IgD-negative memory B cell (primary cell): Measurements from ENCODE around the gene TSPAN5. TPM values are rescaled to one million over a fixed set of nuclear protein-coding genes. Genes with fewer than 3 reads are reported as not detected.

Experiments
- H3K27ac Mint-ChIP-seq, 3 donors: one replicate each; pipeline ENCODE4 v1.8.0; 2020 to 2022; ENCODE audit warnings: mild to moderate bottlenecking in 3 of 3, mixed read lengths in 3 of 3, moderate library complexity in 1 of 3
- H3K27me3 Mint-ChIP-seq: one replicate; pipeline ENCODE4 v1.8.0; 2021; ENCODE audit warnings: mixed read lengths
- H3K36me3 Mint-ChIP-seq: one replicate; pipeline ENCODE4 v1.8.0; 2020; ENCODE audit warnings: mild to moderate bottlenecking, mixed read lengths
- H3K4me1 Mint-ChIP-seq, 3 donors: one replicate each; pipeline ENCODE4 v1.8.0; 2020 to 2022; ENCODE audit warnings: mixed read lengths in 3 of 3, mild to moderate bottlenecking in 1 of 3
- H3K4me3 Mint-ChIP-seq, 4 donors: one replicate each; pipeline ENCODE4 v1.8.0; 2020 to 2022; ENCODE audit warnings: mild to moderate bottlenecking in 4 of 4, mixed read lengths in 4 of 4, moderate library complexity in 3 of 4
- H3K9me3 Mint-ChIP-seq, 3 donors: one replicate each; pipeline ENCODE4 v1.8.0; 2020 to 2021; ENCODE audit warnings: mixed read lengths in 3 of 3, mild to moderate bottlenecking in 1 of 3
- polyA plus RNA-seq: library from polyadenylated mRNA; unstranded; fragments of 300-500 nt; fragmentation: Illumina TruSeq; gene quantifications from one replicate; pipeline ENCODE4 v1.2.3, GENCODE V29; 2021

TSPAN5 gene
- polyA plus RNA-seq, 1 donor from 2014 or later, result 7.6 TPM

DNA sequence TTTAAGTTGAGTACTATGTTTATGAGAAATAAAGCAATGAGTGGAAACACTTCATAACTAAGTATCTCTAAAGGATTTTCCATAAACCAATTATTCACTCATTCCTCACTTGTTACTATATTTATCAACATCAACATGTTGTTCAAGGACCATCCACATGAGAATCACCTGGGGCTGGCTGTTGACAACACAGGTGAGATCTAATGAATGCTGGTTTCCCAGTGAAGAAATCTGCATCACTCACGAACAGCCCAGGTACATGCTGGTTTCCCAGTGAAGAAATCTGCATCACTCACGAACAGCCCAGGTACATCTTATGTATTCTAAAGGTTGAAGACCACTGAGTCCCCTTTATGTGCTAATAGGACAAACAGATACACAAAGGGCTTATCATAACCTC lies 32.5 kb downstream of the TSPAN5 start:
- Mint-ChIP-seq H3K9me3 (no peaks in the 10 kb centered on the region), H3K36me3 (peaks cover 3% of the 10 kb centered on the region), H3K4me3 (peak overlapping the region in 1 of 4 donors; percentile 5), H3K27ac (no peak overlapping the region), H3K27me3 (peaks cover 1% of the 10 kb centered on the region), H3K4me1 (peaks cover 6 to 23% (median 15%) of the 10 kb centered on the region in 3 donors)

DNA sequence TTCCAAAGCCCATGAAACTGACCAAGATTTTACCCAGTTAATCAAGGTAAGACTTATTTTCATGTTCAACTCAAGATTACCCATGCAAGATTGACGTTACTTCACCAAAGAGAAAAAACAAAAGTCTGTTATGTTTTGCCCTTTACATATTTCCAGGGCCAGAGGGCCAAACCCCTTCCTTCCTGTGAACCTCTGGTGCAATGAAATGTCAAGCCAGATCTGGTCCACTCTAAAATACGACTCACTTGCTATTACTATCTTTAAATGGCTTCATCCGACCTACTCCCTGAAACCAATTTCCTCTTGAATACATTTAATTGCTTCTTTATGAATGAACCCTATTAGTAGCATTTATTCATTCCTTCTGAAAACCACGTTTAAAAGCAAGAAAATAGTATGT lies 33.0 kb downstream of the TSPAN5 start:
- H3K9me3 Mint-ChIP-seq, result no peaks in the 10 kb centered on the region
- H3K27ac Mint-ChIP-seq, result no peak overlapping the region
- peaks cover 1% of the 10 kb centered on the region for H3K27me3 Mint-ChIP-seq
- H3K36me3 Mint-ChIP-seq, result peaks cover 3% of the 10 kb centered on the region
- H3K4me3 Mint-ChIP-seq, result peak overlapping the region in 2 of 4 donors; percentile 5 to 39
- H3K4me1 Mint-ChIP-seq, result peaks cover 6 to 23% (median 15%) of the 10 kb centered on the region in 3 donors

DNA sequence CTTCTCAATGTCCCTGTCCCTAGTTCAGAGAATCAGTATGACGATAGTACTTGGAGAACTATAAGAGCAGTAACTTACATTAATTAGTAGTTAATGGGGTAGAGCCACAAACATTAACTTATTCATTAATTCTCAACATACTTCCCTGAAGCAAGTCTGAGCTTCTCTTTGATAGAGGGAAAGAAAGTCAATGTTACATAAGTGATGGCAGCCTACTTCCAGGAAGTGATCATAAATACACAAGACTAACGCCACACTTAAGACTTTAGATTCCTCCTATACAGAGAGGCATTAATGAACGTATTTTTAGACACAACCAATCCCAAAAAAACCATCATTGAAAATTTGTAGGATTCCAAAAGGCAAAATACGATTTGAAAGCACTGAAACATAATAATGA lies 33.8 kb downstream of the TSPAN5 start:
- Mint-ChIP-seq H3K4me1 (peaks cover 6 to 23% (median 13%) of the 10 kb centered on the region in 3 donors), H3K4me3 (no peak overlapping the region), H3K9me3 (no peaks in the 10 kb centered on the region), H3K27ac (no peak overlapping the region), H3K27me3 (peaks cover 1% of the 10 kb centered on the region), H3K36me3 (peaks cover 3% of the 10 kb centered on the region)

DNA sequence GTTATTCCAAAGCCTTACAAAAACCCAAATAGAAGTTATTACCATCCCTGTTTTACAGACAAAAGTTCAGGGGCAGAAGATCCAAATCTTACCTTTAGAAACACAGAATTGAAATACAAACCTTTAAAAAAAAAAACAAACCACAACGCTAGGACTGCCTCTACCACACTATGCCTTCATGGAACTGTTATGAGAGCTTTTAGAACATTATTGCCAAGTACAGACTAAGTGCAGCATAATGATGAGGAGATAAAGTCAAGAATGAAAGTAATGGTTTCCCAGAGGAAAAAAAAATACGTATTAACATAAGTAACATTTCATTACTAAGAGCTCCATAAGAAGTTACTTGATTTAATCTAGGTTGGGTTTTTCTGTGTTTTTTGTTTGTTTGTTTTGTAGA lies 34.3 kb downstream of the TSPAN5 start:
- Mint-ChIP-seq H3K4me1 (peaks cover 6 to 23% (median 12%) of the 10 kb centered on the region in 3 donors), H3K27ac (no peak overlapping the region), H3K4me3 (no peak overlapping the region), H3K36me3 (peaks cover 3% of the 10 kb centered on the region), H3K9me3 (no peaks in the 10 kb centered on the region), H3K27me3 (peaks cover 1% of the 10 kb centered on the region)

DNA sequence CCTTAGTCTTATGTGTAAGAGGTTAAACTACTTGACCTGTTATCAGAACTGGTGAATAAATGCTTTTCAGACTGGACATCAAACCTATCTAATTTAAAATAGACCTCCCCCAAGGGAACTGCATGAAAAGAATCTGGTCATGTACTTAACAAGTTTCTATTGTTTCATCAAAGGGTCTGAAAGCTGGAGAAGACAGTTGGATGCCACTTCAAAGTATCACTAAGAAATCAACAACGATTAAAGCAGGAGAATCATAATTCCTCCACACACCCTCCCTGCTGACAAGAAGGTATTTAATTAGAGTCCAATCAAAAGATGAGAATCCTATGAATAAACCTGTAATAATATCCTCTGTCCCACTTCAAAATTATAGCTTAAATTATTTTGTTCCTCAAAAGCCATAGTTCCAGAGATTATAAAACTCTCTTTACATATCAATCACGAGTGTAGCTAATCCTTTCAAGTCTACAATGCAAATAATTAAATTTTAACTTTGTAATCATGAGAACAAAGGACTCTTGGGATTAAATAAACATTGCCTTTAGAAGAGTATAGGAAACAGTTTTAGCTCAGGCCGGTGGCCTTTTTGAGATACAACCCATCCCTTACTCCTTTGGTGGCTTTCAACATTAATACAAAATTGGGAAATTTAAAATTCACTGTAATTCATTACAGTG lies 35.1 kb downstream of the TSPAN5 start:
- Mint-ChIP-seq H3K27me3 (no peaks in the 10 kb centered on the region), H3K4me3 (no peak overlapping the region), H3K4me1 (peaks cover 6 to 22% (median 13%) of the 10 kb centered on the region in 3 donors), H3K36me3 (peaks cover 3% of the 10 kb centered on the region), H3K27ac (no peak overlapping the region), H3K9me3 (no peaks in the 10 kb centered on the region)

DNA sequence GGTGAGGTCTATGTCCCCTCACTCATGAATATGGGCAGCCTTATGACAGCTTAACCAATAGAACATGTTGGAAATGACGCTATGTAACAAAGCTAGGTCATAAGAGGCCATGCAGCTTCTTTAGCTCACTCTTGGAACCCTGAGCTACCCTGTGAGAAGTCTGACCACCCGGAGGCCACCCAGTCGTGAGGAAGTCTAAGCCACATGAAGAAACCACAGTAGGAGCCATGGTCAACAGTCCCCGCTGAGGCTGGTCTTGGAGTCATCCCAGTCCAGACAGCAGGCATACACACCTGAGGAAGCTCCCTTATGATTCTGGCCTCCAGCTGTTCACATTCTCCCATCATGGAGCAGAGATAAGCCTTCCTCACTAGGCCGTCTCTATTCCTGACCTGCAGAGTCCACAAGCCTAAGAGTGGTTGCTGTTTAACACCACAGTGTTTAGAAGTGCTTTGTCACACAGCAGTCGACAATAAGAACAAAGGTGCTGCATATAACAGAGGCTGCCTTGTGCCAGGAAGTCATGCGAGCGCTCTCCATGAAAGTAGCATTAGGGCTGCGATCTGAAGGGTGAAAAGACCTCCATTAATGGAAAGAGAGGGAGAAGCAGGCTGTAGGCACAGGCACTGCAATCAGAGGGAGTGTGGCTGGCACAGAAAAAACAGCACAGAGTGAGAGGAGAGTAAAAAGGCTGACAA lies 38.2 kb downstream of the TSPAN5 start:
- Mint-ChIP-seq H3K36me3 (no peaks in the 10 kb centered on the region), H3K9me3 (no peaks in the 10 kb centered on the region), H3K27ac (no peak overlapping the region), H3K4me3 (no peak overlapping the region), H3K4me1 (peaks cover 0 to 8% (median 4%) of the 10 kb centered on the region in 3 donors), H3K27me3 (no peaks in the 10 kb centered on the region)

DNA sequence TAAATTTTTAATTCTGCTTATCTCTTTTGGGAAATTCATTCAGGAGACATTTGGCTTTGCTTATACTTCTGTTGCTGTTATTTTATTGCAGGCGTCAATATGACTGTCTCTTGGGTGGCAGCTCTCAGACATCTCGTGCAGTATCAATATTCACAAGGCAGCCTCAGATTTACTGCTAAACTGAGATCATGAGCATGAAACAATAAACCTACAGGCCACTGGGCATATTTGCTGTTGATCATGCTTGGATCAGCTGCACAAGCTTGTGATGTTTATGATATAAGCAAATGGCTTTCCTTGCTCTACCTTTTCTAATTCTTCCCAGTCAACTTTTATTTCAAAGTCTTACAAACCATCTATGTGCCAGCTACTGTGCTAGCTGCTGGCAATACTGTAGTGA lies 39.2 kb downstream of the TSPAN5 start:
- Mint-ChIP-seq H3K27ac (peak overlapping the region in 1 of 3 donors; percentile 13), H3K4me1 (peaks cover 0 to 2% (median 2%) of the 10 kb centered on the region in 3 donors), H3K4me3 (no peak overlapping the region), H3K36me3 (peaks cover 3% of the 10 kb centered on the region), H3K9me3 (no peaks in the 10 kb centered on the region), H3K27me3 (no peaks in the 10 kb centered on the region)

DNA sequence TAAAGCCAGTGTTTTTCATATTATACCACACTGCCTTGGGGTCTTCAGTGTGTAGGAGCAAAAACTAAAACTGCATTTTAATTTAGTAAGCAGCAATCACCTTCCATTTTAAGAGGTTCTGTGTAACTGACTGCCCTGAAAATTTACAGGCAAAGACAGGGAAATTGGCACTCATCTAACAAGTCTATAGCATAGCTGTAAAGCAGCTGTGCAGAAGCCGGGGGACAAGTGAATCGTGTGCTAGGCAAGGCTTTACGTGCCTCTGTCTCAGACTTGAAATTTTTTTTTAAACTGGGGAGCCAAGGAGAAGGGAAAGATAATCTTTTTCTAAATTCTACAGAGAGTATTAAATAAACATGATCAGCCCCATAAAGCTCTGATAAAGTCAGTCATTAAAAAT lies 39.7 kb downstream of the TSPAN5 start:
- no peaks in the 10 kb centered on the region for H3K9me3 Mint-ChIP-seq
- no peaks in the 10 kb centered on the region for H3K27me3 Mint-ChIP-seq
- peaks cover 1 to 3% (median 3%) of the 10 kb centered on the region in 3 donors for H3K4me1 Mint-ChIP-seq
- peak overlapping the region in 1 of 3 donors; percentile 13 for H3K27ac Mint-ChIP-seq
- no peak overlapping the region for H3K4me3 Mint-ChIP-seq
- H3K36me3 Mint-ChIP-seq, result peaks cover 3% of the 10 kb centered on the region

DNA sequence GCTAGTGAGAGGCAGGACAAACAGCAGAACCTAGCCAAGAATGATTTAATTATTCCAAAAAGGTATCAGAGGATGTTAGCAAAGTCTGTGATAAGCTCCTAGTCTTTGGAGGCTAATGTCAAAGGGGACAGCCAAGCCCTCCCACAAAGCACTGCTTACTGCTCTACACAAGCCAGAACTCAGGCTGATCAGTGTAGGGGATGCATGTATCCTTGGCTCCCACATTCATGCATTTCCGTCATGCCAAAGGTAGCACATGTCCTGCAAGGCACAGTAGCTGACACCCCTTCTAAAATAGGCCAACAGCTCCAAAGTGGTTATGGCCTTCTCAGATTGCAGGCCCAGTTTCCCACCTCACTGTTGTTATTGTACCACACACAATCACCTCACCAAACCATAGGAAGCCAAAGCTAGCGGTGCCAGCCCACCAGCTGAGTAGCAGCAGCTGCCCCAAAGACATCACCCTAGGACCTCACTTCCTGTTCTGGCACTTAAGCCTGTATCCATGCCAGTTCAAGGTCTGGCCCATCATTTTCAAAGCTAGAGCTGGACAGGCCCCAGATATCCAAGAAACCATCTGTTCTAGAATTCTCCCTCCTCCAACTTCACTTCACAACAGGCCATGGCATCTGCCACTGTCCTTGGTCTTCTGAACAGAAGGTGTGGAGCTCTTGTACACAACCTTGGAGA lies 40.9 kb downstream of the TSPAN5 start:
- Mint-ChIP-seq H3K36me3 (peaks cover 3% of the 10 kb centered on the region), H3K9me3 (no peaks in the 10 kb centered on the region), H3K4me3 (no peak overlapping the region), H3K4me1 (peaks cover 6 to 13% (median 13%) of the 10 kb centered on the region in 3 donors), H3K27me3 (peaks cover 1% of the 10 kb centered on the region), H3K27ac (no peak overlapping the region)

DNA sequence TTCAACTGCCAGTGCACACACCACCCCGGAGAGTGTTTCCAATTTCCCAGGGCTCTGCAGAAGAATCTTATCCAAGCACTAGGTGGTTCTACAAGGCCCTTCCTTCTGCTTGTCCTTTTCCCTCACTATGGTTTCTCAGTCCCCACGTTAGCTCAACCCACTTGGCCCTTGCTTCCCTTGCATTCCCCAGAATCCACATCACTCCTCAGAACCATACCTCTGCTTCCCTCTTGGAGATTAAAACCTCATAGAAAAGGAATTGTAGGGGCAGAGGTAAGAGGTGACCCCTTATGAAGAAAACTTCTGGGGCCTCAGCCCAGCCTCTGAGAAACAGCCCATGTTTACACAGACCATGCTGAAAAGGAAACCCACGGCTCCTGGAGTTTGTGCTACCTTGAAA lies 42.4 kb downstream of the TSPAN5 start:
- peaks cover 8 to 18% (median 17%) of the 10 kb centered on the region in 3 donors for H3K4me1 Mint-ChIP-seq
- peaks cover 1% of the 10 kb centered on the region for H3K27me3 Mint-ChIP-seq
- no peak overlapping the region for H3K27ac Mint-ChIP-seq
- H3K4me3 Mint-ChIP-seq, result no peak overlapping the region
- no peaks in the 10 kb centered on the region for H3K9me3 Mint-ChIP-seq
- peaks cover 3% of the 10 kb centered on the region for H3K36me3 Mint-ChIP-seq

DNA sequence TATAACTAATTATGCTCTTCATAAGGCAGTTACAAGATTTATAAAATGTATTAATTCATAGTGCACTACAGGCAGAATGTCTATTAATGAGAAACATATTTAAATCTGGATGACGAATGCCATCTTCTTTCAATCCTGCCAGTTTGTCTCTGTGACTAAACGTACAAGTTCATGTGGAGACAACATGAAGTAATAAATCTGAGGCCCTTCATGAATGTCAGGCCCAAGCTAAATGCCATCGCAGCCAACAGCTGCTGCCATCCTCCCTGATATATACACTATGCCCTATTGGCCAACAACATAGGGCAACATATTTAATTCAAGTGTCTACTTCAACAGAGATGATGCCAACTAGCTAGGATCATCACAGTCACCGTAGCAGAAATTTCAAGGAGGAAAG lies 43.7 kb downstream of the TSPAN5 start:
- Mint-ChIP-seq H3K4me3 (no peak overlapping the region), H3K27me3 (peaks cover 1% of the 10 kb centered on the region), H3K9me3 (no peaks in the 10 kb centered on the region), H3K27ac (no peak overlapping the region), H3K36me3 (peaks cover 3% of the 10 kb centered on the region), H3K4me1 (peaks cover 8 to 18% (median 17%) of the 10 kb centered on the region in 3 donors)

DNA sequence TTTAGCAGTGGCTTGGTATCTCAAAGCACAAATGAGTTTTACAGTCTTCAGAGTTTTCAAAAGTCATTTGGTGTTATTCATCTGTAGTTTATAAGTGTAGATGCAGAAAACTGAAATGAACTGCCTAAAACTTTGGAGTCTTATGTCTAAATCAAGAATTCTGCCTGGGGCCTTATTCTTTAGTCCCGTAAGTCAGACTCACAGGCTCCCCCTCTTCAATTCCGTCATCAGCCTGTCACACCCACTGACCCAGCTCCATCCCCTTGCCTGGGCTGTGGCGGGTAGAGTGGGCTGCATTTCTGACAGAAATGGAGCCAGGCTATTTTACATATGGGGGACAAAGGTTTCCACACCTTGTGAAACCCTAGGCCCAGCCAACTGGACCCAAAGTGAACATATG lies 44.3 kb downstream of the TSPAN5 start:
- Mint-ChIP-seq H3K9me3 (no peaks in the 10 kb centered on the region), H3K36me3 (peaks cover 3% of the 10 kb centered on the region), H3K4me1 (peaks cover 8 to 20% (median 17%) of the 10 kb centered on the region in 3 donors), H3K27me3 (peaks cover 1% of the 10 kb centered on the region), H3K4me3 (no peak overlapping the region), H3K27ac (no peak overlapping the region)

DNA sequence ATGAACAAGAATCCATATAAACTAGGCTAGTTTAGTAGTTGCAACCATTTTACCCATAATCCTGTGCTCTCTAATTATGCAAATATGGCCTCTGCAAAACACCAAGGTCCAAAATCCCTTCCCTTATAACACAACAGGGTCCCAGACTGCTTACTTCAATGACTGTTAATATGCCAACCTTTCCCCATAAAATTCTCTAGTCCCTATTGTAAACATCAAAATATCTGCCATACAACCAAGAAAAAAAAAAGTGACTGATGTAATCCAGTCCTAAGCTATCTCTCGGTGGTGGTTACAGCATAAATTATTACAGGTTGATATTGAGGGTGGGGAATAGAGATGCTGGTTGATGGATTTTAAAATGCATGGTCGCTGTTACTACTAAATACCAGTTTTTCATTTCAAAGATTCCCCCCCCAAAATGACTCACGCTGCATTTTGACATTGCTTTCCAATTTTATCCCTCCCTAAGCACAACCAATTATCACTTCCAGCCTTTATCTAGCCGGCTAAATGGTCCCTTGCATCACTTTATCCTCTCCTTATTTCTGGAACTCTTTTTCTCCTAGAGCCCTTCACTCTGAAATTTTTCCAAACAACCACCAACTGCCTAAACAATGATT lies 44.8 kb downstream of the TSPAN5 start:
- H3K27ac Mint-ChIP-seq, result no peak overlapping the region

DNA sequence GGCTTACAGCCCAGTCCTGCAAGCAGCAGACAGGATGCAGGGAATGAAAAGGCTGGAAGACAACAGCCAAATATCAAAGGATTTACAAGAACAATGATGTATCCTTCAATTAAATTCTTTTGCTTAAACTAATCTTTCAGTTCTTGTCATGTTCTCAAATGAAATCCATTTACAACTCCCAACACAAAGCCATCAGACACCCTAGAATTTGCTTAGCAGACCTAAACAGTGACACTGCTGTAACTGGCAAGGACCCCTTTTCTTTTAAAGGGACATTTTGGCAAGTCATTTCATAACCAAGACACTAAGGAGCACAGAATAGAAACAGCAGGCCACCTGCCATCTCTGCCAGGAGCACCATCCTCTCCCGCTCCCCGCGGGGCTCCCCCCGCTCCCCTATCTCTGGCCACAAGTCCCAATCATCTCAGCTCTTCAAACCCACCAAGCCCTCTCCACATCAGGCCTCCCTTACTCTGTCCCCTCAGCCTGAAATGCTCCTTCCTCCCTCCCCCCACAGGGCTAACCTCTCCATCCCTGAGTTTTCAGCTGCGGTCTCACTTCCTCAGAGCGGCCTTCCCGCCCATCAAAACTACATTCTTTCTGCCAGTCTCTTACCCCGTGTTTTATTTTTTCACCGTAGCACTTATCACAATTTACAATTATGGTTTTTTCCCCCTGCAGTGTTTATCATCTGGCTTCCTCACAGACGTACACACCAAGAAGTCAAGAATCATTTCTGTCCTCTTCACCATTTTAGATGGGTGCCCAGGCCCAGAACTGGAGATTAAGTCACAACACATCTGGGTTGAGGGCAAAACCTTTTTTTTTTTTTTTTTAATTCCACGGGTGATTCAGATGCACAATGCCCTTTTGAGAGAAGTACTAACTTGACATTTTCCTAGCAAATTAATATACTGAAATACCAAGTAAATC lies 45.8 kb downstream of the TSPAN5 start:
- H3K4me1 Mint-ChIP-seq, result peaks cover 10 to 25% (median 22%) of the 10 kb centered on the region in 3 donors
- peaks cover 1% of the 10 kb centered on the region for H3K27me3 Mint-ChIP-seq
- peaks cover 3% of the 10 kb centered on the region for H3K36me3 Mint-ChIP-seq

More for the DNA sequence above, 44.8 kb downstream of the TSPAN5 start:
- peaks cover 3% of the 10 kb centered on the region for H3K36me3 Mint-ChIP-seq
- H3K9me3 Mint-ChIP-seq, result peaks cover 0 to 1% (median 0%) of the 10 kb centered on the region in 3 donors
- no peak overlapping the region for H3K4me3 Mint-ChIP-seq
- H3K4me1 Mint-ChIP-seq, result peaks cover 10 to 25% (median 22%) of the 10 kb centered on the region in 3 donors
- H3K27me3 Mint-ChIP-seq, result peaks cover 1% of the 10 kb centered on the region

More for the DNA sequence above, 45.8 kb downstream of the TSPAN5 start:
- peak overlapping the region in 1 of 3 donors; percentile 60 for H3K27ac Mint-ChIP-seq
- H3K4me3 Mint-ChIP-seq, result peak overlapping the region in 2 of 4 donors; percentile 40 to 68
- H3K9me3 Mint-ChIP-seq, result peaks cover 0 to 1% (median 0%) of the 10 kb centered on the region in 3 donors
